ENCODE measurements around the gene DNAH3. TPM values are rescaled to one million over a fixed set of nuclear protein-coding genes. Genes with fewer than 3 reads are reported as not detected.
"Not testable (repeated sequence)": the region's sequence is repeated elsewhere in the genome, so short reads cannot be mapped to it uniquely, and the experiment has no call there.

Gene DNAH3
- total and polyA plus RNA-seq, 2 experiments from 2014 or later, result 0.70 to 1.3 TPM

DNA sequence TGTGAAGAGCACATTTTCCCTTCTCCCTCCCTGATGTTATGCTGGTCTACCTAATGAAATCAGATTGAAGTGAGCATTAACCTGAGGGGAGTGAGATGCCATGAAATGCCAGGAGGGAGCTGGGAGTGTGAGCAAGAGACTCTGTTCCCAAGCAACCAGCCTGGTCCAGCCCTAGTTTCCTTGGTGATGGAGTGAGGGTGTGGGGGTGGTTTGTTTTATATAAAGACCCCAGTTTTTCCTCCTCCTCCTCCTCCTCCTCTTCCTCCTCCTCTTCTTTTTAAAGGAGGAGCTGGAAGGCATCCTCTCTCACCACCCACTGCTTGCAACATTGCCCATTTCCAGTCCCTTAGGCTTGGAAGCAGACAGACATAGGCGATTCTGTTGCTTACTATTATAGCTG, 97.1 kb downstream of the DNAH3 start (continued):
- TF ChIP-seq, protein P1, sequence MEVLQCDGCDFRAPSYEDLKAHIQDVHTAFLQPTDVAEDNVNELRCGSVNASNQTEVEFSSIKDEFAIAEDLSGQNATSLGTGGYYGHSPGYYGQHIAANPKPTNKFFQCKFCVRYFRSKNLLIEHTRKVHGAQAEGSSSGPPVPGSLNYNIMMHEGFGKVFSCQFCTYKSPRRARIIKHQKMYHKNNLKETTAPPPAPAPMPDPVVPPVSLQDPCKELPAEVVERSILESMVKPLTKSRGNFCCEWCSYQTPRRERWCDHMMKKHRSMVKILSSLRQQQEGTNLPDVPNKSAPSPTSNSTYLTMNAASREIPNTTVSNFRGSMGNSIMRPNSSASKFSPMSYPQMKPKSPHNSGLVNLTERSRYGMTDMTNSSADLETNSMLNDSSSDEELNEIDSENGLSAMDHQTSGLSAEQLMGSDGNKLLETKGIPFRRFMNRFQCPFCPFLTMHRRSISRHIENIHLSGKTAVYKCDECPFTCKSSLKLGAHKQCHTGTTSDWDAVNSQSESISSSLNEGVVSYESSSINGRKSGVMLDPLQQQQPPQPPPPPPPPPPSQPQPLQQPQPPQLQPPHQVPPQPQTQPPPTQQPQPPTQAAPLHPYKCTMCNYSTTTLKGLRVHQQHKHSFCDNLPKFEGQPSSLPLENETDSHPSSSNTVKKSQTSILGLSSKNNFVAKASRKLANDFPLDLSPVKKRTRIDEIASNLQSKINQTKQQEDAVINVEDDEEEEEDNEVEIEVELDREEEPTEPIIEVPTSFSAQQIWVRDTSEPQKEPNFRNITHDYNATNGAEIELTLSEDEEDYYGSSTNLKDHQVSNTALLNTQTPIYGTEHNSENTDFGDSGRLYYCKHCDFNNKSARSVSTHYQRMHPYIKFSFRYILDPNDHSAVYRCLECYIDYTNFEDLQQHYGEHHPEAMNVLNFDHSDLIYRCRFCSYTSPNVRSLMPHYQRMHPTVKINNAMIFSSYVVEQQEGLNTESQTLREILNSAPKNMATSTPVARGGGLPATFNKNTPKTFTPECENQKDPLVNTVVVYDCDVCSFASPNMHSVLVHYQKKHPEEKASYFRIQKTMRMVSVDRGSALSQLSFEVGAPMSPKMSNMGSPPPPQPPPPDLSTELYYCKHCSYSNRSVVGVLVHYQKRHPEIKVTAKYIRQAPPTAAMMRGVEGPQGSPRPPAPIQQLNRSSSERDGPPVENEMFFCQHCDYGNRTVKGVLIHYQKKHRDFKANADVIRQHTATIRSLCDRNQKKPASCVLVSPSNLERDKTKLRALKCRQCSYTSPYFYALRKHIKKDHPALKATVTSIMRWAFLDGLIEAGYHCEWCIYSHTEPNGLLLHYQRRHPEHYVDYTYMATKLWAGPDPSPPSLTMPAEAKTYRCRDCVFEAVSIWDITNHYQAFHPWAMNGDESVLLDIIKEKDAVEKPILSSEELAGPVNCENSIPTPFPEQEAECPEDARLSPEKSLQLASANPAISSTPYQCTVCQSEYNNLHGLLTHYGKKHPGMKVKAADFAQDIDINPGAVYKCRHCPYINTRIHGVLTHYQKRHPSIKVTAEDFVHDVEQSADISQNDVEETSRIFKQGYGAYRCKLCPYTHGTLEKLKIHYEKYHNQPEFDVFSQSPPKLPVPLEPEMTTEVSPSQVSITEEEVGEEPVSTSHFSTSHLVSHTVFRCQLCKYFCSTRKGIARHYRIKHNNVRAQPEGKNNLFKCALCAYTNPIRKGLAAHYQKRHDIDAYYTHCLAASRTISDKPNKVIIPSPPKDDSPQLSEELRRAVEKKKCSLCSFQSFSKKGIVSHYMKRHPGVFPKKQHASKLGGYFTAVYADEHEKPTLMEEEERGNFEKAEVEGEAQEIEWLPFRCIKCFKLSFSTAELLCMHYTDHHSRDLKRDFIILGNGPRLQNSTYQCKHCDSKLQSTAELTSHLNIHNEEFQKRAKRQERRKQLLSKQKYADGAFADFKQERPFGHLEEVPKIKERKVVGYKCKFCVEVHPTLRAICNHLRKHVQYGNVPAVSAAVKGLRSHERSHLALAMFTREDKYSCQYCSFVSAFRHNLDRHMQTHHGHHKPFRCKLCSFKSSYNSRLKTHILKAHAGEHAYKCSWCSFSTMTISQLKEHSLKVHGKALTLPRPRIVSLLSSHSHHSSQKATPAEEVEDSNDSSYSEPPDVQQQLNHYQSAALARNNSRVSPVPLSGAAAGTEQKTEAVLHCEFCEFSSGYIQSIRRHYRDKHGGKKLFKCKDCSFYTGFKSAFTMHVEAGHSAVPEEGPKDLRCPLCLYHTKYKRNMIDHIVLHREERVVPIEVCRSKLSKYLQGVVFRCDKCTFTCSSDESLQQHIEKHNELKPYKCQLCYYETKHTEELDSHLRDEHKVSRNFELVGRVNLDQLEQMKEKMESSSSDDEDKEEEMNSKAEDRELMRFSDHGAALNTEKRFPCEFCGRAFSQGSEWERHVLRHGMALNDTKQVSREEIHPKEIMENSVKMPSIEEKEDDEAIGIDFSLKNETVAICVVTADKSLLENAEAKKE (CRISPR knock-in tag; IDR thresholded peaks at IDR 0.05), result no peak

DNA sequence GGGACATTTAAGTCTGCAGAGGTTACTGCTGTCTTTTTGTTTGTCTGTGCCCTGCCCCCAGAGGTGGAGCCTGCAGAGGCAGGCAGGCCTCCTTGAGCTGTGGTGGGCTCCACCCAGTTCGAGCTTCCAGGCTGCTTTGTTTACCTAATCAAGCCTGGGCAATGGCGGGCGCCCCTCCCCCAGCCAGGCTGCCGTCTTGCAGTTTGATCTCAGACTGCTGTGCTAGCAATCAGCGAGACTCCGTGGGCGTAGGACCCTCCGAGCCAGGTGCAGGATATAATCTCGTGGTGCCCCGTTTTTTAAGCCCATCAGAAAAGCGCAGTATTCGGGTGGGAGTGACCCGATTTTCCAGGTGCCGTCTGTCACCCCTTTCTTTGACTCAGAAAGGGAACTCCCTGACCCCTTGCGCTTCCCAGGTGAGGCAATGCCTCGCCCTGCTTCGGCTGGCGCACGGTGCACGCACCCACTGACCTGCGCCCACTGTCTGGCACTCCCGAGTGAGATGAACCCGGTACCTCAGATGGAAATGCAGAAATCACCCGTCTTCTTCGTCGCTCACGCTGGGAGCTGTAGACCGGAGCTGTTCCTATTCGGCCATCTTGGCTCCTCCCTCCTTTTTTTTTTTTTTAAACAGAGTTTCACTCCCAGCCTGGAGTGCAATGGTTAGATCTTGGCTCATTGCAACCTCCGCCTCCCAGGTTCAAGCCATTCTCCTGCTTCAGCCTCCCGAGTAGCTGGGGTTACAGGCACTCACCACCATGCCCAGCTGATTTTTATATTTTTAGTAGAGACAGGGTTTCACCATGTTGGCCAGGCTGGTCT, 102.3 kb downstream of the DNAH3 start:
- H3K27me3 ChIP-seq (ENCODE audit: insufficient read depth); DNase-seq (ENCODE audit: low spot score); H3K79me2 ChIP-seq (replicated peaks; ENCODE audit: insufficient read depth); H3K27me3 Mint-ChIP-seq (ENCODE audit: insufficient read depth, low read depth, poor library complexity); H3K4me3 Mint-ChIP-seq; H3K36me3 Mint-ChIP-seq (ENCODE audit: low read depth); H3K27ac ChIP-seq (ENCODE audit: low read depth); H3K36me3 ChIP-seq (ENCODE audit: insufficient read depth); H3K27ac Mint-ChIP-seq; H3K4me1 ChIP-seq (ENCODE audit: insufficient read depth); H3K4me1 Mint-ChIP-seq; H3F3A ChIP-seq (replicated peaks; ENCODE audit: low read depth); ATAC-seq; H3K9me2 ChIP-seq (ENCODE audit: insufficient read depth); H4K20me1 ChIP-seq (replicated peaks; ENCODE audit: insufficient read depth): not testable (repeated sequence)
- Histone ChIP-seq H3K4me3 (peak overlapping the region; percentile 36; the same call in 1 of the 2 replicates), H2AFZ (peak overlapping the region; percentile 85), H3K4me2 (0 out of 2 replicates have a peak overlapping the region, but pooled peaks have one; percentile 38)
- peaks cover 11% of the 10 kb centered on the region; the same call in 2 of the 3 replicates for H3K9me3 Mint-ChIP-seq

DNA sequence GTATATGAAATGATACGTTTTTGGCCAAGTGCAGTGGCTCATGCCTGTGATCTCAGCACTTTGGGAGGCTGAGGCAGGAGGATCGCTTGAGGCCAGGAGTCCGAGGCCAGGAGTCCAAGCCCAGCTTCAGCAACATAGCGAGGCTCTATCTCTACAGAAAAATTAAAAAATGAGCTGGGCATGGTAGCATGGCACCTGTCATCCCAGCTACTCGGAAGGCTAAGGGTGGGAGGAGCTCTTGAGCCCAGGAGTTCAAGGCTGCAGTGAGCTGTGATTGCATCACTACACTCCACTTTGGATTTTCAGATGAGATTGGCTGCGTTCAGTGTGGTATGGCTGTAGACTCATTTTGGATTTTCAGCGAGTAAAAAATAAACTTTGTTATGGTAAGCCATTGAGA, 112.4 kb downstream of the DNAH3 start:
- H3K4me1 Mint-ChIP-seq, result peaks cover 3% of the 10 kb centered on the region; the same call in 1 of the 3 replicates
- H3K9me2 ChIP-seq (ENCODE audit: insufficient read depth), result no peaks in the 10 kb centered on the region
- TF ChIP-seq ZNF331 (CRISPR knock-in tag; IDR thresholded peaks at IDR 0.05; ENCODE audit: low read depth) (no peak), NANOG (IDR thresholded peaks at IDR 0.05; ENCODE audit: borderline replicate concordance) (no peak), EZH2phosphoT487 (IDR thresholded peaks at IDR 0.05; ENCODE audit: unreplicated experiment) (no peak)
- TF ChIP-seq, protein P2, sequence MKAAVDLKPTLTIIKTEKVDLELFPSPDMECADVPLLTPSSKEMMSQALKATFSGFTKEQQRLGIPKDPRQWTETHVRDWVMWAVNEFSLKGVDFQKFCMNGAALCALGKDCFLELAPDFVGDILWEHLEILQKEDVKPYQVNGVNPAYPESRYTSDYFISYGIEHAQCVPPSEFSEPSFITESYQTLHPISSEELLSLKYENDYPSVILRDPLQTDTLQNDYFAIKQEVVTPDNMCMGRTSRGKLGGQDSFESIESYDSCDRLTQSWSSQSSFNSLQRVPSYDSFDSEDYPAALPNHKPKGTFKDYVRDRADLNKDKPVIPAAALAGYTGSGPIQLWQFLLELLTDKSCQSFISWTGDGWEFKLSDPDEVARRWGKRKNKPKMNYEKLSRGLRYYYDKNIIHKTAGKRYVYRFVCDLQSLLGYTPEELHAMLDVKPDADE (IDR thresholded peaks at IDR 0.05), result no peak

More for the DNA sequence above, 112.4 kb downstream of the DNAH3 start:
- ATAC-seq (no peak), DNase-seq (ENCODE audit: low spot score) (no peak)
- no peaks in the 10 kb centered on the region for H3K79me2 ChIP-seq (replicated peaks; ENCODE audit: insufficient read depth)
- Mint-ChIP-seq H3K36me3 (ENCODE audit: low read depth) (no peaks in the 10 kb centered on the region), H3K27ac (no peak overlapping the region), H3K27me3 (ENCODE audit: insufficient read depth, low read depth, poor library complexity) (peaks cover 9% of the 10 kb centered on the region), H3K4me3 (no peak overlapping the region), H3K9me3 (peaks cover 4% of the 10 kb centered on the region; the same call in 1 of the 3 replicates)
- H2AFZ ChIP-seq, result no peak overlapping the region
- H3K4me3 ChIP-seq, result no peak overlapping the region
- H3K36me3 ChIP-seq (ENCODE audit: insufficient read depth), result no peaks in the 10 kb centered on the region
- no peaks in the 10 kb centered on the region for H3F3A ChIP-seq (replicated peaks; ENCODE audit: low read depth)
- no peak overlapping the region for H3K27ac ChIP-seq (ENCODE audit: low read depth)
- no peaks in the 10 kb centered on the region for H3K4me1 ChIP-seq (ENCODE audit: insufficient read depth)
- no peaks in the 10 kb centered on the region for H3K27me3 ChIP-seq (ENCODE audit: insufficient read depth)
- H4K20me1 ChIP-seq (replicated peaks; ENCODE audit: insufficient read depth), result no peaks in the 10 kb centered on the region; the same call in 1 of the 2 replicates
- H3K4me2 ChIP-seq, result no peak overlapping the region

Measured in GM23338 (cell line).